Measurements from ENCODE around the gene C1QL4.
"Not testable (repeated sequence)": the region's sequence is repeated elsewhere in the genome, so short reads cannot be mapped to it uniquely, and the experiment has no call there.

C1QL4 gene

GRCh38 chr12:49336645-49337584 lies at the start of gene C1QL4:
C1QL4 (minus strand) TSS chr12:49337188; CDS start chr12:49336477, 711 bp downstream.
- peak; percentile 50 for DNase-seq

DNA sequence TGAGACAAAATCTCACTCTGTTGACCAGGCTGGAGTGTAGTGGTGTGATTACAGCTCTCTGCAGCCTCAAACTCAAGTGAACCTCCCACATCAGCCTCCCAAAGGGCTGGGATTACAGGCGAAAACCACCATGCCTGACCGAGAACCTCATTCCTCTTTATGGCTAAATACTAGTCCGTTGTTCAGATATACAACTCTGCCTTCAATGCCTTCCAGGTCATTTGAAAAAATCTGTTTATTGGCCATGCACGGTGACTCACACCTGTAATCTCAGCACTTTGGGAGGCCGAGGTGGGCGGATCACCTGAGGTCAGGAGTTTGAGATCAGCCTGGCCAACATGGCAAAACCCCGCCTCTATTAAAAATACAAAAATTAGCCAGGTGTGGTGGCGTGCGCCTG lies 43.2 kb upstream of the C1QL4 start:
- not testable (repeated sequence) for DNase-seq

DNA sequence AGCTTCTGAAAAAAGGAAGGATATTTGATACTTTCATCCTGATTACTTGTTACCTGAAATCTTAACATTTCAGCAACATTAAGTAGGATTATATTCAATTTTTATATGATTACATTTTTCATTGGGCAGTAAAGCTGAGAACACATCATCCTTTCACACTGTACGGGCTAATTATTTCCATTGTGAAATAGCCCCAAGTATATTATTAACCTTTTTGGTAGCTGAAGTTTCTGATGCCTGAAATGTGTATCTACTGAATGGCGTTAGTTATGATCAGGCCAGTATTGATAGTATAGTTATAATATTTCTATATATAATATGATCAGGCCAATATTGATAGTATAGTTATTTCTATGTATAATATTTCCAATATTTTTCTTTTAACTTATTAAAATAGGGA lies 40.4 kb upstream of the C1QL4 start:
- no peak for DNase-seq

GRCh38 chr12:49375406-49375805 lies 38.4 kb upstream of the C1QL4 start:
- DNase-seq: no peak

DNA sequence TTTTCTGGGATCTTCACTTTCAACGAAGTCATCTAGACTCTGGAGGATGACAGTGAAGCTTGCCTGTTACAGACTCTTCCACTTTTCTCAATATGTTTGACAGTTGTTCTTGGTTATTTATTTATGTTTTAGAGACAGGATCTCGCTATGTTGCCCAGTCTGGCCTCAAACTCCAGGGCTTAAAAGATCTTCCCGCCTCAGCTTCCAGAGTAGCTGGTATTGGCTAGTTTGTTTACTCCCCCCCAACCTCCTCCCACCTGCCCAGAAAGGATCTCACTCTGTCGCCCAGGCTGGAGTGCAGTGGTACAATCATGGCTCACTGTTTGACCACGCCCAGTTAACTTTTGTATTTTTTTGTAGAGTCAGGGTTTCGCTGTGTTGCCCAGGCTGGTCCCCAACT lies 33.6 kb upstream of the C1QL4 start:
- DNase-seq: no peak

DNA sequence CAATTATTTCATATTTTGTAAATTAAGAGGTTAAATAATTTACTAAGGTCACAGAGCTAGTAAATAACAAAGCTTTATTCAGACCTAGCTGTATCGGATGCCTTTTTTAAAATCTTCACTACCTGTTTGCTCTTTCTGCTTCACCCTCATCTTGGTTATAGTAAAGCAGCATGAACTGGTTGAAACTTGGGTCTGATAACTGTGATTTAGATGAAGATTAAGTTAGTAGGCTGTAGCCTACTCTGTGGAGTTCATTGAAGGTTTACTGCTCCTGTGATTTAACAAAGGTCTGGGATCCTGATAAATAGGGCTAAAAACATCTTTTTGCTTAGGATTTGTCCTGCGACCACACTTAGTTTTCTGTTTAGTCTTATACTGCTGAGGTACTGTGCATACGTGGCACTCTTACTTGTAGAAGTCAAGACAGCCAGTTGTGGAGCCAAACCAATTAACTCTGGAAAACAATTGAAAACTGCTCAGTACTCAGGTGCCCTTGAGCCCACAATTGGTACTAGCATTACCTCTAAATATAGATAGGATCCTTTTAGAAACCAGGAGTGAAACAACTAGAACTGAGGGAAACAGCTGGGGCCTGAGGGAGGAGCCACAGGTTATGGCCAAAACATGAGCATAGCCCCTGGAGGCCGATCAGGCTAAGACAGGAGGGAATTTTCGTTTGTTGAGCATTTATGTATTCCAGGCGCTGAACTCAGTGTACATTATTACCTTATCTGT lies 32.6 kb upstream of the C1QL4 start:
- DNase-seq: peak; percentile 59

GRCh38 chr12:49368240-49368600 lies 31.2 kb upstream of the C1QL4 start:
- no peak for DNase-seq

DNA sequence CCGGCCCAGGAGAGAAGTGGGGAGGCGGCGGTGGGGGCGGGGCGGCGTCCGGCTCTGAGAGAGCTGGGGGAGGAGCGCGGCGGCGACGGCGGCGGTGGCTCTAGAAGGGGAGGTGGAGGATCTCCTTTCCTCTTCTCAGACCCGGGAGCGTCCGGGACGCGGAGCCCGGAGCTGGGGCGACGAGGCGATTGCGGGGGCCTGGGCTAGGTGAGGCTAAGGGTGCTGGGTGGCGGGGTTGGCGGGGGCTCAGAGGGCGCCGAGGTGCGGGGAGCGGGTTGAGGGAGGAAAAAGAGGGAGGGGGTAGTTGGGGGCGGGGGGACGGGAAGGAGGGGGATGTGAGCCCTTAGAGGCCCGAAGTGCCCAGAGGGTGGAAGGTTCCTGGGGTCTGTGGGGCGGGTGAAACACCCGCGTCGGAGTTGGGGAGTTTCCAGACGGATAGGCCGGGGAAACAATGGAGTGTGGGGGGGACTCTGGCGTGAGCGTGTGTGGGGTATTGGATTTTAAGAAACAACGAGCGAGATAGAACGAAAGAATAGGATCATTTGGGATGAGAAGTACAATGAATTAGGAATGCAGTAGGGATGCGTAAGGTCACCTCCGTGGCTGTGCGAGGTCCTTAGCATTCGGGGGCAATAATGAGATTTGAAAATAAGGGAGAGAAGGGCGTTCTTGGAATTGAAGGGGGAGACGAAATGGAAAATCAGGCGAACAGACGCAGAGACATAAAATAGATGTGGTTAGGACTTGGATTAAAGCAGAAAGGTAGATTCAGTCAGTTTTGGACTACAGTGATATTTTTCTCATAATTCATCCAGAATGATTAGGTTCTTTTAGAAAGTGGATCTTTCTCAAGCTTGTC lies 30.6 kb upstream of the C1QL4 start, which contains the start of gene SPATS2:
Gene SPATS2 (plus strand): TSS at position 82 of the 859 bp plus-strand sequence. CDS start 93,551 bp downstream, outside the sequence.
- peak; percentile 27 for DNase-seq

GRCh38 chr12:49366652-49367380 lies 29.8 kb upstream of the C1QL4 start:
- DNase-seq: peak; percentile 90

DNA sequence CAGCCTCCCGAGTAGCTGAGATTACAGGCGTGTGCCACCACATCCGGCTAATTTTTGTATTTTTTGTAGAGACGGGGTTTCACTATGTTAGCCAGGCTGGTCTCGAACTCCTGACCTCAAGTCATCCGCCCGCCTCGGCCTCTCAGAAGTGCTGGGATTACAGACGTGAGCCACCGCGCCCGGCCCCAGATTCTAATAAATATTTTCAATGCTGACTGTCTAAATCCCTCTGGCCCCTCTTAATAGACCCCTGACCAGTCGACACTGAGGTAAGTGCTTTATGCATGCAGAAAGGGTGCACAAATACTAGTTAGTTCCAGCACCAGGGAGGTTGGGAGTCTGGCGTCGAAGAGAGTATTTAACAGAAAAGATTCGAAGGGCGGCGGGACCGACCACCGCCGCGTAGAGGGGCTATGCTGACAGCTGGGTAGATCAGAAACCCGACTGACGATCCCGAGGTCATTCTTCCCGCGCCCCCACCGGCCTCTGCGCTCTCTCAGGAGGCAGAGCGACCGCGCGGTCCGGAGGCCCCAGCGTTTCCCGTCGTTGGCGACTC lies 29.2 kb upstream of the C1QL4 start:
- DNase-seq: no peak

- DNase-seq: peak; percentile 67
Measured at GRCh38 chr12:49365542-49365941, 28.6 kb upstream of the C1QL4 start.

GRCh38 chr12:49364989-49365388 lies 28.0 kb upstream of the C1QL4 start:
- peak; percentile 85 for DNase-seq

DNA sequence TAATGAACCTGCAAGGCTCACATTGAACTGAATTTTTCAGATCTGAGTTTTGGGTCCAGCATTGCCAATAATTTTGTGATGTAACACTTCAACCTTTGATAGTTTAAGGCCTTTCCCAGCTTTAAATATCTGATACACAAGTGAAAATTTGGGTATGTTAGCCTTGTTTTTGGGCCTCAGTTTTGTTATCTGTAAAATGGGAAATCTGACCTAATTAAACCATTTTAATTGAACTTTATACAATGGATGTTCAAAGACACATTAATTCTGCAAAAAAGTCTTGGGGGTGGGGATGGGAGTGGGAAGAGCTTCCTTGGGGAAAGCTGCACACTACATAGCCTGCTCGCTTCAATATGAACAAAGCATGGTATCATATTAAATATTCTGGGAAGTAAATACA lies 25.1 kb upstream of the C1QL4 start:
- DNase-seq: no peak

DNA sequence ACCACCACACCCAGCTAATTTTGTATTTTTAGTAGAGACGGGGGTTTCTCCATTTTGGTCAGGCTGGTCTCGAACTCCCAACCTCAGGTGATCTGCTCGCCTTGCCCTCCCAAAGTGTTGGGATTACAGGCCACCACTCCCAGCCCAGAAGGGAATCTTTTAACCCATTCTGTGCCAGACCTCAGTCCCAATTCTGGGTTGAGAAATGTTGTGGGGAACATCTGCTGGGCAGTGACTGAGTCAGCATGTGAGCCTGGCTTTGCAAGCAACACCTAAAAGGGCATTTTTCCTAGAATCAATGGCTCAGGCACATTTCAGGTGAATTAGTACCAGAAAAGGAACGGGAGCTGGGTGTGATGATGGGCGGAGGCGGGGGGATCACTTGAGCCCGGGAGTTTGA lies 22.7 kb upstream of the C1QL4 start:
- no peak for DNase-seq

GRCh38 chr12:49358483-49359141 lies 21.6 kb upstream of the C1QL4 start:
- DNase-seq: peak; percentile 63

DNA sequence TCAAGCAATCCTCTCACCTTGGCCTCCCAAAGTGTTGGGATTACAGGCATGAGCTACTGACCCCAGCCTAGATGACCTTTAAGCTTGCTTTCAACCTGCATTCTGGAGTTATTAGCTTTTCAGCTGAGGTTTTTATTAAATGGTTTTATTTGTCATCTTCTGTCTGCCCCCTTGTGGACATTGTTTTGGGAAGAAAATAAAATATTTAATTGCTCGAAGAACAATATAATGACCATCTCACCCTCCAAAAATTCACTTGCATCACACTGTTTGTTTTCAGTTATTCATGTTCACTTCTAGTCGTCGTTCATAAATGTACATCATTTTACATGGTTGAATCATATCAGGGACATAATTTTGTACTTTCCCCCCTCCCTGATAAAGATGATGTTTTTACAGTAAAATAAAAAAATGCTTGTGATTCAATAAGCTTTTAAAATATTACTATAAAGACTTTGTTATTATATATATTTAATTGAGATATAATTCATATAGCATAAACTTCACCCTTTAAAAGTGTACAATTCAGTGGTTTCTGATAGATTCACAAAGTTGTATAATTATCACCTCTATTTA lies 20.2 kb upstream of the C1QL4 start:
- peak; percentile 74 for DNase-seq

DNA sequence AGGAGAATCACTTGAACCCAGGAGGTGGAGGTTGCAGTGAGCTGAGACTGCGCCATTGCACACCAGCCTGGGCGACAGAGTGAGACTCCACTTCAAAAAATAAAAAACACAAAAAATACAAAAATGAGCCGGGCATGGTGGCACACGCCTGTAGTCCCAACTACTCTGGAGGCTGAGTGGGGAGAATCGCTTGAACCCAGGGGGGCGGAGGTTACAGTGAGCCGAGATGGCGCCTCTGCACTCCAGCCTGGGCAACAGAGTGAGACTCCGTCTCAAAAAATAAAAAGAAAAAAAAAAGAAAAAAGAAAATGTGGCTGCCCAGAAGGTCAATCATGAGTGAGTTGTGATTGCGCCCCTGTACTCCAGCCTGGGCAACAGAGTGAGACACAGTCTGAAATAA lies 18.9 kb upstream of the C1QL4 start:
- DNase-seq: no peak

DNA sequence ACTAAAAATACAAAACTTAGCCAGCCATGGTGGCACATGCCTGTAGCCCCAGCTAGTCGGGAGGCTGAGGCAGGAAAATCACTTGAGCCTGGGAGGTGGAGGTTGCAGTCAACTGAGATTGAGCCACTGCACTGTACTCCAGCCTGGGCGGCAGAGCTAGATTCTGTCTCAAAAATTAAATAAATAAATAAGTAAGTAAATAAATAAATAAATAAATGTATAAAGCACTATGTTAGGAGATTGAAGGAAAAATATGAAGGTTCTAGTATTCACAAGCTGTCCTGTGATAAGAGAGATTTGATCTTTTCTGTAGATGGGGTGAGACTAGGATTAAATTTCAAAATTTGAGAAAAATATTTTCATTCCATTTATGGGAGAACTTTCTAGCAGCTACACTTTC lies 15.4 kb upstream of the C1QL4 start:
- DNase-seq: no peak

- no peak for DNase-seq
Measured at GRCh38 chr12:49349266-49349665, 12.3 kb upstream of the C1QL4 start.

DNA sequence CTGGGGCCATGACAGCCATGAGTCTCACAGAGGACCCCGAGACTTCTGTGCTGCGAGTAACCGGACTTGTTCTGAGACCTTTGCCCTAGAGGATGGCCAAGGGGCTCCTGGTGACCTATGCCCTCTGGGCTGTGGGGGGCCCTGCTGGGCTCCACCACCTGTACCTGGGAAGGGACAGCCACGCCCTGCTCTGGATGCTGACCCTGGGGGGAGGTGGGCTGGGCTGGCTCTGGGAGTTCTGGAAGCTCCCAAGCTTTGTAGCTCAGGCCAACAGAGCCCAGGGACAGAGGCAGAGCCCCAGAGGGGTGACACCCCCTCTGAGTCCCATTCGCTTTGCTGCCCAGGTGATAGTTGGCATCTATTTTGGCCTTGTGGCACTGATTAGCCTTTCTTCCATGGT lies 11.8 kb upstream of the C1QL4 start:
- DNase-seq: no peak
